Head of caudate nucleus (tissue), 42 donors: Measurements from ENCODE around the gene PTPN22.

Experiments
- DNase-seq, 42 donors: peaks; one replicate each; pipeline versions ENCODE4 v3.0.0 to v3.0.0-alpha.2; 2020 to 2021; ENCODE audit warnings: mixed read lengths in 7 of 42
- intact Hi-C: fragments of 100-400 bp; cut with DNase I; formaldehyde crosslinking; loops from one replicate; pipeline ENCODE4 v1.15.0; 2022

Gene PTPN22

DNA sequence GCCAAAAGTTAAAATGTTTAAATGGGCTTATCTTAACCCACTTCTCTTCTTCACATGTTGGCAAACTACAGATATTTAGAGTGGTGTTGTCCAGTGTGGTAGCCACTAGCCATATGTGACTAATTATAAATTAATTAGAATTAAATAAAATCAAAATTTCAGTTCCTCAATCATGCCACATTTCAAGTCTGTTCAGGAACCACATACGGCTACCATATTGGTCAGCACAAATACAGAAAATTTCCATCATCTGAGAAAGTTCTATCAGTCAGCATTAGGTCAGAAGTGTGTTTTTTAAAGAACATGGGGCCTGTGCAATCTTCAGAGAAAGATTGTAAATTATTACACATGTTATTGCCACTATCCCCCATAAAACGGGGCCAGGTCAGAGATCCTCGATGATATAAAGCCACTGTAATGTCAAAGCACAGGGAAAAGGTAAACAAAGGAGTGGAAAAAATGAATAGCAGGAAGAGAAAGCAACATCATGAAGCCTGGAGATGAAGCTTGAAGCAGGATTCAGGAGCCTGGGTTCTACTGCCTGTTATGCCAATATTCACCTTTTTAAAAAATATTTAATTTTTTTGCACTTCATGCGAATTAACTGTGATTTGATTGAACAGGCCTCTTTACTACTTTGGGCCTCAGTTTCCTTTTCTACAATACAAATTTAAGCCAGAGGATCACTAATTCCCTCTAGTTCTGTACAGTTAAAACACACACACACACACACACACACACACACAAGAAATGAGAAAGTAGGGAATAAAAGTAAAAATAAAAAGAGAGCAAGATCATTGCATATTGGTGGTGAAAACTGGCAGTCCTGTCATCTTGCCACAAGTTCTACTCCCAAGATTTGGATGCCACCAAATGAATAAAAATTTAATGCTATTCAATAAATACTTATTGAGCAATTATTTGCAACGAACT is 61.6 kb downstream of the PTPN22 start:
- intact Hi-C loops, result loop anchor here (5.0 kb wide), 2 partner anchors 53 to 97 kb away; partner anchors contain the start of genes DCLRE1B and PHTF1
- DNase-seq, result no peak

DNA sequence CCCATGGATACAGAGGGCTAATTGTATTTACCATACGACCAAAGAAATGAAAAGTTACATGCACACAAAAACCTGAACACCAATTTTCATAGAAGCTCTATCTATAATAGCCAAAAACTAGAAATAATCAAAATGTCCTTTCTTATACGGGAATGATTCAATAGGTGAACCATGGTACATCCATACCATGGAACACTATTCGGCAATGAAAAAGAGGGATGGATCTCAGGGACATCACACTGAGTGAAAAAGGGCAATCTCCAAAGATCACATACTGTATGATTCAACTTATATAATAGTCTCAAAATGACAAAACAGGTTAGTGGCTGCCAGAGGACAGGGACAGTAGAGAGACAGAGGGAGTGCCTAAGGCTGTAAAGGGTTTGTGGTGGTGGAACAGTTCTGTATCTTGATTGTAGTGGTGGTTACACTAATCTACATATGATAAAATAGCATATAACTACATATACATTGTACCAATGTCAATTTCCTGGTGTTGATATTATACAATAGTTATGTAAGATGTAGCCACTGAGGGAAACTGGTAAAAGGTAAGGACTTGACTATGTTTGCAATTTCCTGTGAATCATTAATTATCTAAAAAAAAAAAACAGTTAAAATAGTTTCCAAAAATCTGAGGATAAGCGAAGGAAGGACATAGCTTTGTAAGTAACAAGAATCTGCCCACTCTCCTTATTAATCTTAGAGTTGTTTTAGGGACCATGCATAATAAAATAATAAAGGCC is 62.9 kb downstream of the PTPN22 start:
- intact Hi-C loops, result no loop called here

DNA sequence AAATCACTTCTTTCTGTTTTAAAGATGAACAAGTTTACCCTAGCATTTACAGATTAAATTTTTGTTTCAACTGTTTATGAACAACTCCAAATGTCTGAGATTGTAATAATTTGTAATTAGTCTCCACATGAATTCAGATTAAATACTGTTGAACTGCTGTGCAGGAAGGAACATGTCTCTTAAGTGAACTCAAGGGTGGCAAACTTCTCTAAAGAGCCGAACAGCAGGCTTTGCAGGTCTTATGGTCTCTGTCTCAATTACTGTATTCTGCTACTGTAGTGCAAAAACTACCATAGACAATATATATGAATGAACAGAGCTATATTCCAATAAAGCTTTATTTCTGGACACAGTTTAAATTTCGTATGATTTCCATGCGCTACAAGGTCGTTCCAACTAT is 65.9 kb downstream of the PTPN22 start:
- intact Hi-C loops, result no loop called here
- no peak for DNase-seq

More for the DNA sequence above, 62.9 kb downstream of the PTPN22 start:
- DNase-seq, result no peak

DNA sequence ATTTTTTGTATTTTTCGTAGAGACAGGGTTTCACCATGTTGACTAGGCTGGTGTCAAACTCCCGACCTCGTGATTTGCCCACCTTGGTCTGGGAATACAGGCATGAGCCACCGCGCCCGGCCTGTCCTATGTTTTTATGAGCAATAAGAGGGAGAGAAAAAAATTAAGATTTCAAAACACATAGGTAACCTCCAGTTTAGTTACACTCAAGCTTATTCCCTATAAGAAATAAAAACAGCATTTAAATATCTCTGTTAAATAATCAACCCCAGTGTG is 66.3 kb downstream of the PTPN22 start:
- intact Hi-C loops, result no loop called here
- no peak for DNase-seq

DNA sequence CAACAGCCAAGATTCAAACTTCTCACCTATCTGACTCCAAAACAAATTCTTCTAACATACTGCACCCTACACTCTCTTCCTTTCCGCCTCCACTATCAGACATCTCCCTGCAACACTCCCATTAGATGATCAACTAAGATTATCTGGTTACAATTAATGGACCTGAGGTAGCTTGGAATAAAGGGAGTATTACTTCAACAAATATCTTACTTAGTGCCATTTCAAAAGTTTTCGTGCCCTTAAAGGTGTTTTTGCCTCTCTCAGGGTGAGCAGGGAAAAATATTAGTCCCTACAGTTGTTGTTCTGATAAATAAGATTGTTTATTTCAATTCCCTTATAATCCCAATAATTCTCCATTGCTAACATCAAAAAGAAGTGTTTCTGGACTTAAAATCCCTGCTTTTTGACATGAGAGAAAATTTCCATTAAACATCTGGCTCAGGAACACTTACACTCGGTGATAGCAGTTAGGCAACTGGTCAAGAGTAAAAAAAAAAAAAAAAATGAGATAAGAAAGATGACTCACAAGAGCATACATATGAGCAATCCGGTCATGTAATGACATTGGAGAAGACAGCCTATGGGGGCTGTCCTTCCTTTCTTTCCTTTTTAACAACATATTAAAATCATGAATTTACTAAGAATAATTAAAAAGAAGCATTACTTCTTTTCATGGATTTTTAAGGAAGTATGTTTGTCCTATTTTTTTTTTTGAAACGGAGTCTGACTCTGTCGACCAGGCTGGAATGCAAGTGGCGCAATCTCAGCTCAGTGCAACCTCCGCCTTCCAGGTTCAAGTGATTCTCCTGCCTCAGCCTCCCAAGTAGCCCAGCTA is 66.9 kb downstream of the PTPN22 start:
- no peak for DNase-seq
- intact Hi-C loops, result no loop called here

DNA sequence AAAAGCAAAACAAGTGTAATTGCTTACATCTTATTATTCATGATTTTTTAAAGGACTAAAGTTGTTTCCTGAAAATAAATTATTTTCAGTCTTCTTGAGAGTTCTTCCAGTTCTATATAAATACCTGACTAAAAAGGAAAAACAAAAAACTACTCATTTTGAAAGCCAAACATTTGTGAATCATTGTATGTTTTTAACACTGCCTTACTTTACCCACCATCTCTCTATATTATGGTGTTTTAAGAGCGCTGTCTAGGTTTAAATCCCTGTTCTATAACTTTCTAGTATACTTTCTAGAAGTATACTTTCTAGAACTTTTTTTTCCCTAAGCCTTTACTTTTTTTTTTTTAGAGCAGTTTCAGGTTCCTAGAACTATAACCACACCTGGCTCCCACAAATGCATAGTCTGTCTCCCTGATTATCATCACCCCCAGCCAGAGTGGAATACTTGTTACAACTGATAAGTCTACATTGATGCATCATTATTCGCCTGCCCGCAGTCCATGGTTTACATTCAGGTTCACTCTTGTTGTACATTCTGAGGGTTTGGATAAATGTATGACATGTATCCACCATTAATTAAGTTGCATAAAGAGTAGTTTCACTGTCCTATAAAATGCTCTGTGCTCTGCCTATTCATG is 69.0 kb downstream of the PTPN22 start:
- no peak for DNase-seq
- intact Hi-C loops, result no loop called here

DNA sequence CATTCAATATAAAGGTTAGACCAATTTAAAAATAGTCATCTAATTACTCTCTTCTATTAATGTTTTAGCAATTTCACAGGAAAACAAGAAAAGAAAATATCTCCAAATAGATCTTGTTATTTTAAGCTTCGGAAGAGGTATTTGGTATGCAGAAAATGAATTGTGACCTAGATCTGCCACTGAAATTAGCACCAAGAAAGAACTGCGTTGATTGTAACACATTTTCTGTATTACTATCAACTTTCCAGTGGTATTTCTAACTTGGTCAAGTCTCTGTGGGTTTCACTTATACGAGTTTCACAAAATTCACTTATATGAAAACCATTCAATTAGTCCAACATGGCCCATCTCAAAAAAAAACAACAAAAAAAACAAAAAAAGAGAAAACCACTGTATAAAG is 71.0 kb downstream of the PTPN22 start:
- intact Hi-C loops, result no loop called here
- no peak for DNase-seq

DNA sequence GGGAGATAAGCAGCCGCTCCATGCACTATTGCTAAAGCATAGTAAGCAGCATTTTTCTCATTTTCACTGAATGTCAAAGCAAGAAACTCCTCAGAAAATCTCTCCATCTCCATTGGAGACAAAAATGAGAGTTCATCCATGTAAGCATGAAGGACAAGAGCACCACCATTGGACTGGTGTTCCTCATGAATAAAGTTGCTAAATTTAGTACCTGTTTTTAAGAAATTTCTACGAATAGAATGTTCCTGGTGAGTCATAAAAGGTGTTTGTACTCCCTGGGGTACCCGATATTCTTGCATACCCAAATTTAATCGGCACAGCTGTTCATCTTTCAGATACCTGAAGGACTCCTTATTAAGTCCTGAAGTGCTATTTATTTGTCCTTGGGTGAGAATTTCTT is 74.0 kb downstream of the PTPN22 start:
- peak in 1 of 42 donors; percentile 9 for DNase-seq
- intact Hi-C loops, result no loop called here

DNA sequence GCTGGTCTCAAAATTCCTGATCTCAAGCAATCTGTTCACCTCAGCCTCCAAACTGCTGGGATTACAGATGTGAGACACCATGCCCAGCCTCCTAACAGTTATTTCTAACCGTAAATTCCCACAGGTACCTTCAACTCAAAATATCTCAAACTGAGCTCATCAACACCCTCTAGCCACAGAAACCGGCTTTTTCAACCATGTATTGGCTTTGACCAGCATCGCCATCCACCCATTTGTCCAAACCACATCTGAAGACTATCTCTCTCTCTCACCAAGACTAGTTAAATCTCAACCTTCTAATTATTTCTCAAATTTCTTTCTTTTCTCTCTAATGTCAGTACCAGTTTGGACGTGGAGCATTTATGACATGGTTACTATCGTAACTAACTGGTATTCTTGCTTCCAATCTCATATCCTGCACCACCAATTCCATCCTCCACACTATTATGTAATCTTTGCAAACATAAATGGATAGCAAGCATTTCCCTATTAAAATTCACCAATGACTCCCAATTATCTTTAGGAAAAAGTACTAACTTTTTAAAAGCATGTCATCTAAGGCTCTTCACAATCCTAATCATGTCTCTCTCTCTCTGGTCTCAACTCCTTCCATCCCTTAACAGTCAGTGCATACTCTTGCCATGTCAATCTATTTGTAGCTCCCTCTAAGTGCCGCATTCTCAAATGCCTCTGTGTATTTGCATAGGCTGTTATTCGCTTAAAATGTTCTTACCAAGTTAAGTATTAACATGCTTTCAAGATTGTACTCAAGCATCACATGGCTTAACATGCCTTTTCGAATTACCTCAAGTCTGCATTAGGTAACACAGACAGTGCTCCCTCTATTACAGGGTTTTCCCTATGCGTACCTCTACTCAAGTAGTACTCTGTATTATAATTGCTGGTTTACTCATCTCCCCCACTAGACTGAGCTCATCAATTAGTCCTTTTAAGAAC is 77.4 kb downstream of the PTPN22 start:
- intact Hi-C loops, result no loop called here
- DNase-seq, result no peak

DNA sequence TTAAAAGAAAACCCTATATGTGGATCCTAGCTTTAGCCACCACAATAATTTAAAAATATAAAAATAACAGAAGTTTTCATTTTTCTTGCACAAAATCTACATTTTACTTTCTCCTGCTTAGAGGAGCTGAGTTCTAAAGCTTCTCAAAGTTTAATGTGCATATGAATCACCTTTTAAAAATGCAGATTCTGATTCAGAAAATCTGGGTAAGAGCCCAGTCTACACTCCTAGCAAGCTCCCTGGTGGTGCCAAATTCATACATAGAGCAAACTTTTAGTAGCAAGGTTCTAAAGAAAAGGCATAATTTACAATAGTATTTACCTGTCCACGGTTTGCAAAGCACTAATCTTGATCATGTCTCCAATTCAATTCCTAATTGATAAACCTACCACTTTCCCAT is 78.5 kb downstream of the PTPN22 start:
- no peak for DNase-seq
- intact Hi-C loops, result no loop called here

DNA sequence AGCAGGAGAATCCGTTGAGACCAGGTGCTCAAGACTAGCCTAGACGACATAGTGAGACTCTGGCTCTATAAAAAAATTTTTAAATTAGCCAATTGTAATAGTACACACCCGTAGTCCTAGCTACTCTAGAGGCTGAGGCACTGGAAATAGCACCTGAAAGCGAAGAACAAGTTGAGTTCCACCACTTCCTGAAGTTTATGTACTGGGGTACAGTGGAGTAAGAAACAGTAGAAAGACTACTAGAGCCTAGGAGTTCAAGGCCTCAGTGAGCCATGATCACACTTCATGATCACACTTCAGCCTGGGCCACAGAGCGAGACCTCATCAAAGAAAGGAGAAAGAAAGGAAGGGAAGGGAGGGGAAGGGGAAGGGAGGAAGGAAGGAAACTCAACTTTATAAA is 79.0 kb downstream of the PTPN22 start:
- intact Hi-C loops, result no loop called here
- DNase-seq, result no peak

DNA sequence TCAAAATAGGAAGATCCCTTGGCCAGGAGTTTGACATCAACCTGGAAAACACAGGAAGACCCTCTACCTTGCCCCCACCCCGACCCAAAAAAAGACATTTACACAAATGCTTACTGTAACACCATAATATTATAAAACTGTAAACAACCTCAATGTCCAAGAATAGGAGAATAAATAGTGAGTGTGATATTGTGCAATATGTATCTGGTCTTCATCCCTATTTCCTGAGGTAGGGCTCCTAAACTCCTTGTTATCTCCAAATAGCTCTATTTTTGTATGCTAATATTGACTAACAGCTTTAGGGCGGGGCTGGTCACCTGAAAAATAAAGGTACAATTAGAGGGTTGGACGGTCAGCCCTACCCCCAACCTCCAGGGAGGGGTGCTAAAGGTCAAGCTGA is 82.7 kb downstream of the PTPN22 start:
- DNase-seq, result no peak
- intact Hi-C loops, result no loop called here

DNA sequence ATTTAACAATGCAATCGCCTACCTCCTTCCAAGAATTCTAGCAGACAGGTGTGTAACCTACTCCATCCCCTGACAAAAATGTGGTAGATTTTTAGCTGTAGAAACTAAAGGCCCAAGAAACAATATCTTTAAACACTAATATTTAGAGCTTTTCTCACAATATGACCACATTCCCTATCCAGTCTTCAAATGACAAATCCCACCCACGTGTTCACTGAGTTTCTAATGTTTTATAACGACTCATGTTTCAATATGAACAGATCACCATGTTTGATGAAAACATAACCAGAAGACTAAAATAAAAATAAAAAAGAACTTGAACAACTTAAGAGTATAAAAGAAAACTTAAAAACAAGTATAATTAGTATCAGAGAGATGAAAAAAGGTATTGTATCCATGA is 83.8 kb downstream of the PTPN22 start:
- DNase-seq, result no peak
- intact Hi-C loops, result no loop called here

DNA sequence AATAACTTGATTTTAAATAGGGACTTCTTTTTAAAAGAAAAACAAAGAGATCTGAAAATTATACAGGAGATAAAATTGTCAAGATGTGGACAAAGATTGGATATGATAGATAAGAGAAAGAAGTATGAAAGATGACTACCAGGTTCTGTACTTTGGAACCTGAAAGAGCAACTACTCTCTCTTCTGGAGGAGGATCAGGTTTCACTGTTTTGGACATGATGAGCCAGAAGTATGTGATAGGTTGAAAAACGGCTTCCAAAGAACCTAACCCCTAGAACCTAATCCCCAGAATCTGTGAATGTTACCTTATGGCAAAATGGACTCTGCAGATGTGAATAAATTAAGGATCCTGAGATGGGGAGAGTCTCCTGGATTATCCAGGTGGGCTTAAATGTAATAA is 85.4 kb downstream of the PTPN22 start:
- intact Hi-C loops, result no loop called here
- no peak for DNase-seq

DNA sequence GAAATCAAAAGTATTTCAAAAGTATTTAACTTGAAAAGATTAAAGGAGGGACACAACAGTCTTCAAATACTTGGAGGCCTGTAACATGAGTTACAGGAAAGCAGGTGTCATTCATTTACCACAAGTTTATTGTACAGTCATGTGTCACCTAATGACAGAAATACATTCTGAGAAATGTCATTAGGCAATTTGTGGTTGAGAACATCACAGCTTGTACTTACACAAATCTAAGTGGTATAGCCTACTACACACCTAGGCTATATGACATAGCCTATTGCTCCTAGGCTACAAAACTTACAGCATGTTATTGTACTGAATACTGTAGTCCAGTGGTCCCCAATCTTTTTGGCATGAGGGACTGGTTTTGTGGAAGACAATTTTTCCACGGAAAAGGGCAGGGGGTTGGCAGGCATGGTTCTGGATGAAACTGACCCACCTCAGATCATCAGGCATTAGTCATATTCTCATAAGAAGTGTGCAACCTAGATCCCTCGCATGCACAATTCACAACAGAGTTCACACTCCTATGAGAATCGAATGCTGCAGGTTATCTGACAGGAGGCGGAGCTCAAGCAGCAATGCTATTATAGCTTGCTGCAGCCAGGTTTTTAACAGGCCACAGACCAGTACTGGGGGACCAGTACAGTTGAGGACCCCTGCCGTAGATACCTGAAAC is 87.3 kb downstream of the PTPN22 start:
- DNase-seq, result no peak
- intact Hi-C loops, result no loop called here

DNA sequence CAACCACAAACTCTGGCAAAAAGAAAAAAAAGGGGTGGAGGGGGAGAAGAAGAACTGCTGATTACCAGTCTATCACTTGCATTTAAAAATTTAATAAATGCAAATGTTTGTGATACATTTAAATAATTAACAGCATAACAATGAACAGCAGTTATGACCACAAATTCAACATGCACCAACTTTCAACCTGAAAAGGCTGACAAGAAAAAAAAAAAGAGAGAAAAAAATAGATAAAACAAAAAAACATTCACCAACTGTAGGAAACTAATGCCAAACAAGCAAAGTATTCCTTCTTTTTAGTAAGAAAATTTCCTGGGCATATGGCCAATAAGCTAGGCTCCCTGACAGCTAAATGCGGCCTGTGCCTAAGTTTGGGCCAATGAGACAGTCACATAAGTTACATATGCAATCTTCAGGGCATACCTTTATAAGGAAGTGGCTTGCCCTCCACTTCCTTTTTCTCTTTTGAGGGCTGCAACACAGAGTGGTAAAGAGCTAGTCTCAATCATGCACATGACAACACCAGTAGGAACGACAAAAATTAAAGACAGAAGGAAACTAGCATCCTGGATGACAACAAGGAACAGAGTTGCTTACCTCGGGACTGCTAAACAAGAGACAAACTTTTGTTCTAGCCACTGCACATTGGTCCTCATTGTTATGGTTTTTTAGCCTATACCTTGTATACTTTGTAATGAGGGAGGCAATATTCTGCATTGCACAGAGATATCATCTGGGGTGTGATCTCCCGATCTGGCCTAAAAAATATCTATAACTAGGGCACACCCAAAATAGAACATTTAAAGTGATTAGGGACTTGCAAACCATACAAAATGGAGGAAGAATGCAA is 88.0 kb downstream of the PTPN22 start:
- intact Hi-C loops, result no loop called here
- peak in 8 of 42 donors; percentile 6 to 55 (median 24) for DNase-seq

DNA sequence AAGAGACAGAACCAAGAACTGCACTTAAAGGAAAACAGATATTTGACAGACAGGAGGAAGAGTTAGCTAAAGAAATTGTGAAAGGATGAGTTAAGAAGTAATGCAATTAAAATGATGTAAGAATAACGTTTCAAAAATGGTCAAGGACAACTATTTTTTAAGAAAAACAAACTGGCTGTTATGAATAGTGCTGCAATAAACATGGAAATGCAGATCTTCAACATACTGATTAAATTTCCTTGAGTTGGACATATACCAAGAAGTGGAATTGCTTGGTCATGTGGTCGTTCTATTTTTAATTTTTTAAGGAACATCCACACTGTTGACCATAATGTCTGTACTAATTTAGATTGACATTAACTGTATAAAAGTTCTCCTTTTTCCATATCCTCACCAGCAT is 89.1 kb downstream of the PTPN22 start:
- no peak for DNase-seq
- intact Hi-C loops, result no loop called here
